Stimulated activated memory B cell treated with anti-CD40 and anti-IgM and Interleukin-4, amounts not matched to agents 10 μg/mL and 1 μg/mL and 100 μg/mL, for 72 hours (primary cell): ENCODE data around the gene EME2.
A peak's percentile ranks its signal among the peaks of the same experiment; 100 is the strongest.

Source experiments
- ATAC-seq: fragments of 150-1000 bp; cut with Tn5 transposase; 2 replicates; pipeline ENCODE4 v1.10.0; 2021
- H3K27ac Mint-ChIP-seq: one replicate; pipeline ENCODE4 v1.8.0; 2022; ENCODE audit warnings: mild to moderate bottlenecking, mixed read lengths
- H3K27me3 Mint-ChIP-seq: one replicate; pipeline ENCODE4 v1.8.0; 2022; ENCODE audit warnings: mixed read lengths
- H3K36me3 Mint-ChIP-seq: one replicate; pipeline ENCODE4 v1.8.0; 2022; ENCODE audit warnings: mixed read lengths
- H3K4me1 Mint-ChIP-seq: one replicate; pipeline ENCODE4 v1.8.0; 2022; ENCODE audit warnings: mixed read lengths
- H3K4me3 Mint-ChIP-seq: one replicate; pipeline ENCODE4 v1.8.0; 2022; ENCODE audit warnings: mild to moderate bottlenecking, moderate library complexity, mixed read lengths
- H3K9me3 Mint-ChIP-seq: one replicate; pipeline ENCODE4 v1.8.0; 2022; ENCODE audit warnings: mixed read lengths

The EME2 gene

DNA sequence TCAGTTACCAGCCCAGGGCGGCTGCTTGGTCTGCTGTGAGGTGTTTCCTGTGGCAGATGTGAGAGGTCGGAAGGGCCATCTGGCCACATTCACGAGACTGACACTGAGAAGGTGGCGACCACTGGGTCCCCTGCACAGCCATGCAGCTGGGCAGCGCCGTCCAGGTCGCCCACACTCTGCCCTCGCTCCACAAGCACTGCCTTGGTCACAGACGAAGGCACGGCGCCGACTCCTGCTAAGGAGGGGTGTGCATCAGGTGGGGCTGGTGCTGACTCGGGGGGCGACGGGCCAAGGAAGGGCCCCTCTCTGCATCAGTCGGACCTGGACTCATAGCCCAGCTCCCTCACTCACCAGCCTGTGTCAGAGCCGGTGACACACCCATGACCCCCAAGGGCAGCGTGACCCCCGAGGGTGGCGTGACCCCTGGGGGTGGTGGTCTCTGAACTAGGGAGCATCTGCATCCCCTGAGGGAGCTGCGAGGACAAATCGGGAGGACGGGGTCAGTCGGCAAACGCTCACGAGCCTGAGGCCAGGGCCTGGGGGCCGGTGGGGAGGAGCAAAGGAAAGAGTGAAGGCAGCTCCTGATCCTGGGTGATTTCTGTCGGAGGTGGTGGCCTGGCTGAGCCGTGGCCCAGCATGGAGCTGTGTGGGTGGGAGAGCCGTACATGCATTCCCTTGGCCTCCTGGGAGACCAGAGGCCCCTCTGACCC is 31.7 kb upstream of the EME2 start:
- Mint-ChIP-seq H3K4me1 (no peaks in the 10 kb centered on the region), H3K9me3 (no peaks in the 10 kb centered on the region), H3K4me3 (no peak overlapping the region), H3K36me3 (peaks cover 16% of the 10 kb centered on the region), H3K27me3 (no peaks in the 10 kb centered on the region), H3K27ac (no peak overlapping the region)
- ATAC-seq = no peak

DNA sequence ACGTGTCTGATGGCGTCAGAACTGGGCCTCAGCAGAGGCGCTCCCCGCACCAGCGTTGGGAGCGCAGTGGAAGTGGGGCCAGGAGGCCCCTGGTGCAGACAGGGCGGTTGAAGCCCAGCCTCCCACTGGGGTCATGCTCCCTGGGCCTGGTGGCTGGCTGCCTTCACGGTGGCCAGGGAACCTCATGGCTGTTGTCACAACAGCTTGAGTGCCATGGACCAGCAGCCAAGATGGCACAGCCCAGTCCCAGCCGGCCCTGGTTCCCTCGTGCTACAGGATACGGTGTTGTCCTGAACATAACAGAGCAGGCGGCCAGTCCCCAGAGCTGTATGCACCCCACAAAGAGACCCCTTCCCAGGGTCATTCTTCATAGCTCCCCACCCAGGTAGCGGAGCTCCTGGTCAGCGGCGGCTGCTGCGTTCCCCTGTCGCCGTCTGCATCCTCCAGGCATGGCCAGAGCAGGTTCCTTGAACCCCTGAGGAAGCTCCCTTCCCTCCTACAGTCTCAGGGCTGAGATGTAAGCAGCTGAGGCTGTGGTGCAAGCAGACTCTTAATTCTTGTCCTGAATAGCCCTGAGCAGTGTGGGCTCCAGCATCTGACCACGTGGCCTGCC is 31.0 kb upstream of the EME2 start:
- no peak for ATAC-seq
- no peak overlapping the region for H3K27ac Mint-ChIP-seq

DNA sequence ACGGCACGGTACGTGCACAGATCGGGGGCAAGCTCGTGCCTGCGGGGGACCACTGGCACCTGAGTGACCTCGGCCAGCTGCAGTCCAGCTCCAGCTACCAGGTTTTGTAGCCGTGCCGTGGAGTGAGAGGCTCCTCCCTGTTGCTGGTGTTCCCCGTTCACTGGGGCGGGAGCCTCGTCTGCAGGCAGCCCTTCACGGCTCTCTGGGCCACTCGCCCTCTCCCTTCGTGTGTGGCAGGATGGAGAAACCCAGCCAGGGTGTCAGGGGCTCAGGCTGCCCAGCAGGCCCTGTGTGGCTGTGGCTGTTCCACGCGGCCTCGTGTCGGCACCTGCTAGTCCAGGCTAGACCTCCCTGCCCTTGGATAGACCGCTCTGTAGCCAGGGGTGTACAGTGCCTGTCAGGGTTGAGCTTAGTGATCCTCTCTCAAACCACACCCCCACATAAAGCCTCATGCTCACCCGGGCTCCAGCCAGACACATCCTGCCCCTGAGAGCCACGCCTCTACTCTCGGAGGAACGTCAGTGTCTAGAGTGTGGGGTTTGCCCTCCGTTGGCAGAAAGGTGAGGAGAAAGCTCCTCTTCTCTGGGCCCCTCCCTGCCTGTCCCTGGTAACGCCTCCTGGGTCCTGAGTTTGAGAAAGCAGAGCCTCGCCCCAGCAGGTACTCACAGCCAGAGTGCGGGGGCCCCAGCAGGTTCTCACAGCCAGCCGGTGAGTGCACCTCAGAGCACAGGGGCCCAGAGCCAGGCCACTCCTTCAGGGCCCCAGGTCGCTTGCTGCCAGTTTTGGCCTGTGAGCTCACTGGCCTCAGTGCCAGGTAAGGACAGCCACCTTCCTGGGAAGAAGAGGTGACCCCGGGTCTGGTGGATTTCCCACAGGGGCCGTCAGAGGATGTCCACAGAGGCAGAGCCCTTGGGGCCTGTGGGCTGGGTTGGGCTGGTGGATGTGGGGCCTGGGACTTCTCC is 29.0 kb upstream of the EME2 start:
- Mint-ChIP-seq H3K4me1 (no peaks in the 10 kb centered on the region), H3K9me3 (no peaks in the 10 kb centered on the region), H3K36me3 (peaks cover 34% of the 10 kb centered on the region), H3K4me3 (no peak overlapping the region), H3K27me3 (no peaks in the 10 kb centered on the region), H3K27ac (no peak overlapping the region)
- ATAC-seq = no peak

More for the DNA sequence above, 31.0 kb upstream of the EME2 start:
- H3K9me3 Mint-ChIP-seq = no peaks in the 10 kb centered on the region
- no peaks in the 10 kb centered on the region for H3K27me3 Mint-ChIP-seq
- no peaks in the 10 kb centered on the region for H3K4me1 Mint-ChIP-seq
- H3K36me3 Mint-ChIP-seq = peaks cover 16% of the 10 kb centered on the region
- H3K4me3 Mint-ChIP-seq = no peak overlapping the region

DNA sequence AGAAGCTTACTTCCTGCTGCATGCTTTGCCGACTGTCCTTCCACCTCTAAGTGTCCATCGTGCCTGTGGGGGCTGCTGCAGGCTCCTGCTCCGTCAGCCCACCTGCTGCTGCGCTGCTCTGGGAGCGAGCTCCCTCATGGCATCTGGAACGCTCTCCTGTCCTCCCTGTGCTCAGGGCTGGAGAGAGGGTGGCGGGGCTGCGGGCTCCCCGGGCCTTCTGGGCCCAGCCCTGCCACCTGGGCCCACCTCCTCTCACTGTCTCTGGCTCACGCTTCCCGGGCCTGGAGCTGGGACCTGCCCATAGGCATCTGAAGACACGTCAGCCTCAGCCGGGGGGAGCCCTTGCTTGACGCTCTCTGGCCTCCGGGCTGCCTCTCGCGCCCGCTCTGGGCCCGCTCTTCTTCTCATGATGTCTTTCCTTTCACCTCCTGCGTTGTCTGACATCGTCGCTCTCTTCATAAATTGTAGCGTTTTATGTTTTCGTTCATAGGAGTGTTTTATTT is 28.2 kb upstream of the EME2 start:
- no peak for ATAC-seq
- Mint-ChIP-seq H3K9me3 (no peaks in the 10 kb centered on the region), H3K4me3 (no peak overlapping the region), H3K36me3 (peaks cover 34% of the 10 kb centered on the region), H3K27me3 (no peaks in the 10 kb centered on the region), H3K4me1 (no peaks in the 10 kb centered on the region), H3K27ac (peak overlapping the region; percentile 43)

DNA sequence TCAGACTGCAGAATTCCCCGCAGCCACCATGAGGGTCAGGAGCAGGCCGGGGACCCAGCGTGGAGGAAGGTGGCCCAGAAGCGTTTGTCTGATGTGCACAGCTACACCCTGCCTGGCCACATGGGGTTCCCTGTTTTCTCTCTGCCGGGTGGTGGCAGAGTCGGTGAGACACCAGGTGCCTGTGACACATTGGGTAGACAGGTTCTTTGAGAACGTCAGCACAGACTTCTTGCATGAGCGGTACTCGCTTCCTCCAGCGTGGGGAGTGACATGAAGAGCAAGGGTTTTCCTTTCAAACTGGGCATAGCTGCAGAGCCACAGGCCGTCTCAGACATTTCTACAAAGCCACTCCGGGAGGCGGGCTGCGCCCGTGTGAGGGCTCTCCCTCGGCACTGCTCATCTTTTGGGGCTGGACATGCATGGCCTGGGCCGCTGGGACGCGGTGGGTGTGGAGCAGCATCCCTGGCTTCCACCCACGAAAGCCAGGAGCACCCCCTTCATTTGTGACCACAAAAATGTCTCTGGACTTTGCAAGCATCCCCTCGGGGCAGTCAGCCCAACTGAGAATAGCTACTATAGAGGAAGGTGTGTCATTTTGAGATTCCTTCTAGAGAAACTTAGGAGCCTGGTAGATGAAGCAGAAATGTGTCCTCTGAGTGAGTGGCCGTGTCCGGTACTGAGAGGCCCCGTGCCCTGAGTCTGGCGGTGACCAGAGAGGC is 27.3 kb upstream of the EME2 start:
- no peak for ATAC-seq
- peak overlapping the region; percentile 43 for H3K27ac Mint-ChIP-seq
- no peaks in the 10 kb centered on the region for H3K4me1 Mint-ChIP-seq
- no peak overlapping the region for H3K4me3 Mint-ChIP-seq
- H3K36me3 Mint-ChIP-seq = peaks cover 34% of the 10 kb centered on the region
- H3K27me3 Mint-ChIP-seq = no peaks in the 10 kb centered on the region
- no peaks in the 10 kb centered on the region for H3K9me3 Mint-ChIP-seq

DNA sequence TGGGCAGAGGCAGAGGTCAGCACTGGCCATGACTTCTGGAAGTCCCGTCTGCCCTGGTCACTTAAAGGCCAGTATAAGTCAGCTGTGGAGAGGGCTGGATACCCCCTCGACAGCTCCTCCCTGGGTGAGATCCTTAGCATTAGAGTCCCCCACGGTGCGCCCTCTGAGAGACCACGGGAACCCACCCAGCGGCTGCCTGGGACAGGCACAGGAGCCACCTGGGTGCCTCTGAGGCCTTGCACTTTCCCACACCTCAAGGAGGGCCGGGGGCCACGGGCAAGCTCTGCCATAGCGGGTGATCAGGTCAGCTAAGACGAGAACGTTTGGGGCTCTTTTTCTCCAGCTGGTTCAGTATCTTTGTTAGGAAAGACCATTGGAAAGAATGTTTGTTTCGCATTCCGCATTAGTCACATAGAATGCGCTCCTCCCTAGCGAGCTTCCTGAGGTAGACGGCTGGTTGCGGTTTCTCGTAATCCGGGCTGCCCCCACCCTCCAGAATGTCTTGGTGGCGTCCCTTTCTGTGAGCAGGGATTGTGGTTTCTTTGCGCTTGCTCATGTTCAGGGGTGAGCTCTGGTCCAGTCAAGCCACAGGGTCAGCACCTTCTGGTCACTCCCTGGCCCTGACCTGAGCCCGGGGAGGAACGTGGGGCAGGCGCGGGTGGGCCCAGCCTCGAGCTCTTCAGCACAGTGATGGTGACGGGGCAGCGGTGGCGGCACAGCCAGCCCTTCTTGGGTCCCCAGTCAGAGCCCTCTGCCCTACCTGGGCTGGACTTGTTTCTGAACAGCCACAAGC is 26.5 kb upstream of the EME2 start:
- Mint-ChIP-seq H3K9me3 (no peaks in the 10 kb centered on the region), H3K27me3 (no peaks in the 10 kb centered on the region), H3K4me1 (no peaks in the 10 kb centered on the region), H3K36me3 (peaks cover 34% of the 10 kb centered on the region), H3K4me3 (no peak overlapping the region), H3K27ac (no peak overlapping the region)
- ATAC-seq = no peak

DNA sequence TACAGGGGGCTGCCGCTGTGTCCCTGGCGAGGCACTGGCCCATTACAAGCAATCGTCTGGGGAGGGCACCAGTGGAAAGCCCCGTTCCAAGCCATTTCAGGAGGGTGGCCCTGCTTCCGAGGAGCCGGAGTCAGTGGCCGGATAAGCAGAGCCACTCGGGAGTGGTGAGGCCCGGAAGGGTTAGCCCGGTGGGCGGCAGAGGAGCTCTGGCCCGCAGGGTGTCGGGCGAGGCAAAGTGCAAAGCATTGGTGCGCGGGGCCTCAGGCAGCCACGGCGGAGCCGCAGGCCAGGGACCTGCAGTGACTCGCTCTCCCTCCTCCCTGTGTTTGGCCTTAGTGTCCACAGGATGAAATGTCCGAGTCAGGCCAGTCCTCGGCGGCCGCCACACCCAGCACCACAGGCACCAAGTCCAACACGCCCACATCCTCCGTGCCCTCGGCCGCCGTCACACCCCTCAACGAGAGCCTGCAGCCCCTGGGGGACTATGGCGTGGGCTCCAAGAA is 25.9 kb upstream of the EME2 start:
- ATAC-seq = no peak
- no peaks in the 10 kb centered on the region for H3K4me1 Mint-ChIP-seq
- H3K9me3 Mint-ChIP-seq = no peaks in the 10 kb centered on the region
- H3K36me3 Mint-ChIP-seq = peaks cover 37% of the 10 kb centered on the region
- no peak overlapping the region for H3K27ac Mint-ChIP-seq
- no peaks in the 10 kb centered on the region for H3K27me3 Mint-ChIP-seq
- H3K4me3 Mint-ChIP-seq = no peak overlapping the region

DNA sequence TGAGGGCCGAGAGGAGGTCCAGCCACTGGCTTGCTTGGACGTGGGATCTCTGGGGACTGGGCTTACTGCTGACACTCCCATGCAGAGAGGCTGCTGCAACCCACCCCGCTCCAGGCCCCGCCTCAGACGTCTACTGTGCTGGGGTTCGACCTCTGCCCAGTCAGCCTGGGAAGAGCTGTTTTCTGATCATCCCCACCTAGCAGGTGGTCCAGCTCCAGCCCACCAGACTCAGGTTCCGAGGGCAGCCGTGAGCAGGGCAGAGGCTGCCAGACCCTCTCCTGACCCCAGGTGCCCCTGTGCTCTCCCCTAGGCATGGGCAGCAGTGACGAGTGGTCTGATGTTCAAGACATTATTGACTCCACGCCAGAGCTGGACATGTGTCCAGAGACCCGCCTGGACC is 24.7 kb upstream of the EME2 start:
- Mint-ChIP-seq H3K36me3 (peaks cover 49% of the 10 kb centered on the region), H3K4me3 (no peak overlapping the region), H3K27ac (no peak overlapping the region), H3K4me1 (no peaks in the 10 kb centered on the region), H3K27me3 (no peaks in the 10 kb centered on the region), H3K9me3 (no peaks in the 10 kb centered on the region)
- ATAC-seq = no peak

DNA sequence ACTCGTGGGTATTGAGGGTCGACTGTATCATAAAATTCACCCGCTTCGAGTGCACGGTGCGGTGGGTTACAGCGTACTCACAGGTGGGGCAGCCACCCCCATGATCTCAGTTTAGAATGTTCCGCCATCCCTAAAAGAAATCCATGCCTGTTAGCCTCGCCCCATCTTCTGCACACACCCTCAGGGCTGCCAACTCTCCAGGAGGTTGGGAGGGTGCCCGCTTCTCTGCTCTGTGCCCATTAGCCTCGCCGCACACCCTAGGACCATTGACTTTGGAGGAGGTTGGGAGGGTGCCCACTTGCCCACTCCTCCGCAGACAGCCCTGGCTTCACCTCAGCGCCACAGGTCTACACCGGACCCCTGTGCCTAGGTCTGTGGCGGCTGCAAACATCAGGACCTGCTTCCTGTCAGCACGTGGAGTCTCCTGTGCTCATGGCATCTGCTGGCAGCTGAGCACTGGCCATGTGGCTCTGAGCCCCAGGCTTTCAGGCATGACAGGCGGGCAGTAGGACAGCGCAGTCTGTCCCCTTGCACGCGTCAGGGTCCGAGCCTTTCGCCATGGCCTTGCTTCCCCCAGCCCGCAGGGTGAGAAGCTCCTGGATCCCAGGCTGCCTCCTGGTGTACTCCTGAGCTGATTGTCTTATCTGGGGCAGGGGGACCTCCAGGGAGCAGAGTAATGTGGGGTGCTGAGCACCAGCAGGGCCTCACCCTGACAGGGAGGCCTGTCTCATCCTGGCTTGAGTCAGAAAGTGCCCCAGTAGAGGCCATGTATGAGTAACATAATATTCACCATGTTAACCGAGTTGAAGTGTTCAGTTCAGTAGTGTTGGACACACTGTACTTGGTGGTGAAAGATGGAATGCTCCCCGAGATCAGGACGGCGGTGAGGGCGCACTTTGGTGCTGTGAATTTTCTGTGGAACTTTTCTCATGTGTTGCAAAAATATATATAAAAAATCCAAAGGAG is 23.2 kb upstream of the EME2 start:
- H3K9me3 Mint-ChIP-seq = no peaks in the 10 kb centered on the region
- H3K27ac Mint-ChIP-seq = no peak overlapping the region
- H3K36me3 Mint-ChIP-seq = peaks cover 47% of the 10 kb centered on the region
- no peaks in the 10 kb centered on the region for H3K27me3 Mint-ChIP-seq
- no peak overlapping the region for H3K4me3 Mint-ChIP-seq
- no peak for ATAC-seq
- no peaks in the 10 kb centered on the region for H3K4me1 Mint-ChIP-seq

DNA sequence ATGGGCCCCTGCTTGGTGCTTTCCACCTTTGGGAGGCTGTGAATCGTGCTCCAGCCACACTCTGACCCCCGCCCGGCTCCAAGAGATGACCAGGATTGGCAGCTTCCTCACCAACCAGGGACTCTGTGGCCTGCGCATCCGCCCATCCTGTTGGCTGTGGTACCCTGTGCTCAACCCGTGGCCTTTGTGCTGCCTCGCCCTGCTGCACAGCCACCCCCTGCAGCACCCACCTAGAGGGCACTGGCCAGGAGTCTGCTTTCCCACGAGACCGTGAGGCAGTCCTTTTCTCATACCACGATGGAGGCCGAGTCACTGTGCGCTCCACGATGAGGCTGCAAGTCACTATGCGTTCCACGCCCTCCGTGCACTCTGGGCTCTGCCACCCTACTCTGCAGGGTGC is 20.7 kb upstream of the EME2 start:
- H3K9me3 Mint-ChIP-seq = no peaks in the 10 kb centered on the region
- H3K36me3 Mint-ChIP-seq = peaks cover 48% of the 10 kb centered on the region
- H3K27me3 Mint-ChIP-seq = no peaks in the 10 kb centered on the region
- no peaks in the 10 kb centered on the region for H3K4me1 Mint-ChIP-seq
- H3K27ac Mint-ChIP-seq = no peak overlapping the region
- no peak overlapping the region for H3K4me3 Mint-ChIP-seq
- ATAC-seq = no peak

DNA sequence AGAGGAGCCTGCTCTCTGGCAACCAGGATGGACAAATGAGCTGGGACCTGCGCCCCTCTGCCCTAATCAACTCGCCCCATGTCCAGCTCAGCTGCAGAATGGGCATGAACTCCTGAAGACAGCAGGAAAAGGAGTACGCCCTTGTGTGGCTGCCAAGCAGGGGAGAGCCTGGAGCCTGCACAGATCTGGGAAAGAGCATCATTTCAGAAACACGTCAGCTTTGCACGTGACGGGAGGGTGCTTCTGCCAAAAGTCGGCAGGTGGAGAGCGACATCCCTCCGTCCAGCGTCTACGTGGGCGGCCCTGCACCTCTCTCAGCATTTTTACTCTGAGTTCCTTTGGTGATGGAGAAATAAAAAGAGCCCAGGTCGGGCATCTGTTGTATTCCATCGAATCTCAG is 19.8 kb upstream of the EME2 start:
- Mint-ChIP-seq H3K4me1 (no peaks in the 10 kb centered on the region), H3K27ac (no peak overlapping the region), H3K27me3 (no peaks in the 10 kb centered on the region), H3K4me3 (no peak overlapping the region), H3K36me3 (peaks cover 44% of the 10 kb centered on the region), H3K9me3 (no peaks in the 10 kb centered on the region)
- no peak for ATAC-seq

GRCh38 chr16:1754204-1754603 is 18.4 kb upstream of the EME2 start:
- ATAC-seq = no peak
- no peaks in the 10 kb centered on the region for H3K27me3 Mint-ChIP-seq
- no peaks in the 10 kb centered on the region for H3K4me1 Mint-ChIP-seq
- no peak overlapping the region for H3K27ac Mint-ChIP-seq
- H3K36me3 Mint-ChIP-seq = peaks cover 38% of the 10 kb centered on the region
- no peak overlapping the region for H3K4me3 Mint-ChIP-seq
- no peaks in the 10 kb centered on the region for H3K9me3 Mint-ChIP-seq

- no peak overlapping the region for H3K27ac Mint-ChIP-seq
Observed at GRCh38 chr16:1757714-1758461, 14.7 kb upstream of the EME2 start.

More at GRCh38 chr16:1757714-1758461, 14.7 kb upstream of the EME2 start:
- ATAC-seq = no peak
- H3K4me3 Mint-ChIP-seq = no peak overlapping the region
- H3K4me1 Mint-ChIP-seq = no peaks in the 10 kb centered on the region
- peaks cover 42% of the 10 kb centered on the region for H3K36me3 Mint-ChIP-seq
- H3K9me3 Mint-ChIP-seq = no peaks in the 10 kb centered on the region
- no peaks in the 10 kb centered on the region for H3K27me3 Mint-ChIP-seq
